Measurements from ENCODE around the gene LIN28B.
"Not testable (repeated sequence)": the region's sequence is repeated elsewhere in the genome, so short reads cannot be mapped to it uniquely, and the experiment has no call there.

LIN28B gene

DNA sequence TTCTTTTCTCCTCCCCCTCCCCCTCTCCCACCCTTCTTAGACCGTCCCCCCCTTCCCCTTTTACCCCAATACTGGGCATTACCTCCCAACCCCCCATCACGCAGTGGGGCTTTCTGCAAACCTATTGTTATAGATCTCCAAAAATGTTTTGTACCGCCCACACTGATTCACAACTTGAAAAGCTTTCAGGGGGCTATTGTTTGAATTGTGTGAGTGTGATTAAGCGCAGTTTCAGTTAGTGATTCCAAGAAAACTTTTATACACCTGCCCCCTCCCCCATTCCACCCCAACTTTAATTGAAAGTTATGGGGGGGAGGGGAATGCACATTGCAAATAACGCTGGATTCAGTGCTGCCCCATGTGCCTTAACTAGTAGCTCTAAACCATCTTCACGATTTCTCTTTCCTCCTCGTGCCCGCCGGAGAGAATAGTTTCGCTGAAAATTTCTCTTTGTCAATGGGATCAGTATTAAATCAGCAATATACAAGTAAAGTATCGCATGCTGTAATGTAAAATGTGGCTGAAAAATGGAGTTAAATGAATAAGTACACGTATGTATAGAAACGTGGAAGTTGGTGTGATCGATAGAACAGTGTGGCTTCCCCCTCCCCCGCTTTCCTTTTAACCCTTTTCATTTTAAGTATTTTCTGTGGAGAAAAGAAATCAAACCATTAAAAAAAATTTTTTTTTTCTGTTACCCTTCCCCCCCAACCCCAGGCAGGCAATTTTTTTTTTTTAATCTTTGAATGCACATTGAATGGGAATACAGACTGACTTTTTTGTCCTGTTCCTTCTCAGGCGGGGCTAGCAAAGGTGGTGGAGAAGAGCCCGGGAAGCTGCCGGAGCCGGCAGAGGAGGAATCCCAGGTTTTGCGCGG, 632 bp downstream of the LIN28B start:
- DNase-seq = no peak

GRCh38 chr6:104958178-104959025, 1.5 kb downstream of the LIN28B start:
- DNase-seq = no peak

- DNase-seq = no peak
Measured at GRCh38 chr6:104959026-104959858, 2.3 kb downstream of the LIN28B start.

- DNase-seq = no peak
Measured at GRCh38 chr6:104969108-104969507, 12.2 kb downstream of the LIN28B start.

DNA sequence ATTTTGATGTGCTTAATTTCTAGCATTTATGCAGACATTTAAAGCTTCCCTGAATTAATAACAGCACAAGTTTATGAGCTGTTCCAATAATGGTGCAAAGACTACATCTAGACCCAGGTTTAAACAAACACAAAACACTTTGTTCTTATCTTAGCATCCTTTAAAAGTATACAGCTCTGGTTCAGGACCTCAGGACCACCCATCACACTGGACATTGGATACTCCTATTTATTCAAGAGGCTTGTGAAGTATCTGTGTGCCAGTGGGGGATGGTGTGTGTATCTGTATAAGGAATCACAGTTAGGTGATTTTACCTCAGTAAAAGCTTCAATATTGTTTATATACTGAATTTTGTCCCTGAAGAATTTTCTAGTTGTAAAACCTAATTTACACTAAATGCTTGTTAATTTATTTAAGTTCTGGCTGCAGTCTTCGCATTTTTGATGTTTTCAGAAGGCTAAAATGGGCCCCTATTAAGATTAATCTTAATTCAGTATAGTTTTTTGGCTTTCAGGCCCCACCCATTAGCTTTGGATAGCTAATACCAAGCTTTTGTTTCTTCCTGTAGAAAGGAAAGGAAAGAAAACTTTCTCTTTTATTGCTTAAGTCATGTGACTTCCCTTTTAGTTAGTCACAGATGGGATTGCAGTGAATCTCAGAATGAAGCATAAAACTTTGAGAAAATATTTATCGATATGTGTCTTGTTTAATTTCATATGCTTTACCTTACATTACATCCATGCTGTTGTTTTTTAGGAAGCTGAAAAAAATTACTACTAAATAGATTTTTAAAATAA, 13.1 kb downstream of the LIN28B start:
- no peak for DNase-seq

DNA sequence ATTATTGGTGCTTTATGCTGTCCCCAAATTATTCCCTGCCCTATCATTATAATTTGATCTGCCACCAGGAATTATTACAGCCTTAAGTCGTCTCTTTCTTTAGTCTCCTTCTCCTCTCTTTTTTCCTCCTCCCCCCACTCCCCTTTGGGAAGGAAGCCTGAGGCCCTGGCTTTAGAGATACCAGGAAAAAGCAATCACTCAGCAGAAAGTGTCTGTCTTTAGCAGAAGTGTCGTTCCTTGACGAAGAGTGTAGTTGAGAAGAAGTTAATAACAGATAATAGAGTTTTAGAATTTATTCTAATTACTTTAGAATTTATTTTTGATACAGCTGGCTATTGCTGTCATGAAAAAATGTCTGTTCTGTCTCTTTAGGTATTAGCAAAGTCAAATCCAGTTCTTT, 16.5 kb downstream of the LIN28B start:
- DNase-seq = no peak

- DNase-seq = no peak
Measured at GRCh38 chr6:104983296-104983695, 26.4 kb downstream of the LIN28B start.

- no peak for DNase-seq
Measured at GRCh38 chr6:104983776-104984175, 26.9 kb downstream of the LIN28B start.

DNA sequence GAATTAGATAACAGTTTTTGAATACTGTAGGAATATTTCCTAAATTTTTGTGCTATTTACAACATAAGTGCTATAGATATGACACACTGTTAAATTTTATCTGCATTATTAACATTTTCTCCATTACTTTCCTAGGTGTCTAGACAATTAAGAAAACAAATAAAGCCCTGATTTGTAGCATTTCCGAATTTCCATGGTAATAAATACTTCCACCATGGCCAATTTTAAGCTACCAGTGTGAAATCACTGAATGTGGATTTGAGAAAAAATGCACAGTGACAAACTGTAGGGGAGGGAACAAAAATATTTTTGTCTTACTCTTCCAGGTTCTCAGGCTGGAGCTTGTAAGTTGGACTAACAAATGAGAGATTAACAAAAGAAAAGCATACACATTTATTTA, 27.9 kb downstream of the LIN28B start:
- DNase-seq = no peak

GRCh38 chr6:104985875-104986274, 29.0 kb downstream of the LIN28B start:
- not testable (repeated sequence) for DNase-seq

GRCh38 chr6:104986625-104987024, 29.7 kb downstream of the LIN28B start:
- DNase-seq = no peak

DNA sequence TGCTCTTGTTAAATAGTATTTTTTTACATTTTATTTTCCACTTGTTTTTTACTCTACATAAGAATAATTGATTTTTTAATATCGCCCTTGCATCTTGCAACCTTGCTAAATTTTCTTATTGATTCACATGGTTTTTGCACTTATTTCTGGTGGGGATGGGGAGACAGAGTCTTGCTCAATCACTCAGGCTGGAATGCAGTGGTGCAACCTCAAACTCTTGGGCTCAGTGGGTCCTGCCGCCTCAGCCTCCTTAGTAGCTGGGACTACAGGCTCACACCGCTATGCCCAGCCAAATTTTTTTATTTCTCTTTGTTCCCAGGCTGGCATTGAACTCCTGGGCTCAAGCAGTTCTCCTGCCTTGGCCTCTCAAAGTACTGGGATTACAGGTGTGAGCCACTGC, 30.3 kb downstream of the LIN28B start:
- no peak for DNase-seq

GRCh38 chr6:104990085-104990484, 33.2 kb downstream of the LIN28B start:
- DNase-seq = no peak

DNA sequence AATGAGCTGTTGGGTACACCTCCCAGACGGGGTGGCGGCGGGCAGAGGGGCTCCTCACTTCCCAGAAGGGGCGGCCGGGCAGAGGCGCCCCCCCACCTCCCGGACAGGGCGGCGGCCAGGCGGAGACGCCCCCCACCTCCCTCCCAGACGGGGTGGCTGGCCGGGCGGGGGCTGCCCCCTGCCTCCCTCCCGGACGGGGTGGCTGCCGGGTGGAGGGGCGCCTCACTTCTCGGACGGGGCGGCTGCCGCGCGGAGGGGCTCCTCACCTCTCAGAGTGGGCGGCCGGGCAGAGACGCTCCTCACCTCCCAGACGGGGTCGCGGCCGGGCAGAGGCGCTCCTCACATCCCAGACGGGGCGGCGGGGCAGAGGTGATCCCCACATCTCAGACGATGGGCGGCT, 34.2 kb downstream of the LIN28B start:
- not testable (repeated sequence) for DNase-seq

GRCh38 chr6:104993576-104993975, 36.7 kb downstream of the LIN28B start:
- DNase-seq = not testable (repeated sequence)

DNA sequence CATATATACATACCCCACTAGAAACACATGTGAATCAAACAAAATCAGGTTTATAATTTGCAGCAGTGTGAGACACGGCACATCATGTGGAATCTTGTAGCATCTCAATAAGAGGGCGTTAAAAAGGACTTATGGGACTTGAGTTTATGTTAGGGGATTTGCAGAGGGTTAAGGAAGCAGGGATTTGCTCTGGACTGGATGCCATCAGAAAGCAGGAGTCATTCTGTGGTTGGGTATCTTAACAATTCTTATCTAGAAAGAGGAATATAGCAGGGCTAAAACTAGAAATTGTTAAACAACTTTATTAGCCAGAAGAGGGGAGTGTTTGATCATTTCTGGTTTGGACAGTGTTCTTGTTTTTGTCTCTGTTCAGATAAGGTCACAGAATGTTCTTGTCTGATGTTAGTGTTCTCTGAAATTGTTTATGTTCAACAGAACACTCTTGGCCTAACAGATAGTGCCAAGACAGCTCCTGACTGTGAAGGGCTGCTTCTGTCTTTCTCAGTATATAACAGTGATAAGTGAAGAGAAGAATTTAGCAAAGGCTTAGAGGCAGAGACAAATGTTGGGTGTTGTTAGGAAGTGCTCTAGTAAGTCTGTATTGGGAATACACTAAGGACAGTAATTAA, 39.2 kb downstream of the LIN28B start:
- no peak for DNase-seq

DNA sequence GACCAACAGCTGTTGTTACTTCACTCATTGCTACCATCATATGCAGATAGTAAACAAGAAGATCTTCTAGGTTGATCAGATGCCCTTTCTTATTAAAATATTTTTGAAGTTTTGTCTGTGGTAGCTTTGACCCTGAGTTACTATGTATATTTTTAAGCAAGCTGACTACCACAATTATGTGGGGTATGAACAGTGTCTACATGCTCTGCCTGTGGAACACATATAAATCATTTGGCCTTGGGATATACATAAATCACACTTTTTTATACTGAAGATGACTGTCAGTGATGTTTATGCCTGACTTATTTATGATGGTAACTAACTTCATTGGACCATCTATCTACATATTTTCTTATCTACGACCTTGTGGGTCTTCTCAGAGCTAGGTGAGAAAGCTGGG, 44.2 kb downstream of the LIN28B start:
- DNase-seq = no peak

DNA sequence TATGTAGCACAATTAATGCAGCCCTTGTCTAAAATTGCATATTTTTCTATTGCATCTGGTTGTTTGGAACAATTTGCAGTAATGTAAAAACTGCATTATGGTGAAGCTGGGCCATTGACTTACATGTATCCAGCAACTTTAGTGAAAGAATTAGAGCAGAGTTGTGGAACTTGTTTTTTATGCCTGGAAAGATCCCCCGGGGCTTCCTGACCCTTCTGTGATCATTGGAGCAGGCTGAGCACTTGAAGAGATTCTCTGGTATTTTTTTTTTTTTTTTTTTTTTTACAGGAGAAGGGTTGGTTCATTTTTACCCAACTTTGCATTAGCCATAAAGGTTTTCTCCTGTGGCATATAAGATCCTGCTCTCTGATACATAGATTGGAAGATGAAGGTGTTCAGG, 45.0 kb downstream of the LIN28B start:
- DNase-seq = no peak

GRCh38 chr6:105005451-105005850, 48.5 kb downstream of the LIN28B start:
- DNase-seq = no peak

- DNase-seq = not testable (repeated sequence)
Measured at GRCh38 chr6:105013459-105013858, 56.6 kb downstream of the LIN28B start.

DNA sequence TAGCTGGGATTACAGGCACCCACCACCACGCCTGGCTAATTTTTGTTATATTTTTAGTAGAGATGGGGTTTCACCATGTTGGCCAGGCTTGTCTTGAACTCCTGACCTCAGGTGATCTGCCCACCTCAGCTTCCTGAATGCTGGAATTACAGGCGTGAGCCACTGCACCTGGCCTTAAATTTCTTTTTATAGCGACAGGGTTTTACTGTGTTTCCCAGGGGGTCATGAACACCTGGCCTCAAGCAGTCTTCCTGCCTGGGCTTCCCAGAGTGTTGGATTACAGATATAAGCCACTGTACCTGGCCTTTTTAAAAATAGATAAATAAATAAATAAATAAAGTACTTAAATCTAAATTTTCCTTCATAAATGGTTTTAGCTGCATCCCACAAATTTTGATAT, 57.5 kb downstream of the LIN28B start:
- DNase-seq = no peak

DNA sequence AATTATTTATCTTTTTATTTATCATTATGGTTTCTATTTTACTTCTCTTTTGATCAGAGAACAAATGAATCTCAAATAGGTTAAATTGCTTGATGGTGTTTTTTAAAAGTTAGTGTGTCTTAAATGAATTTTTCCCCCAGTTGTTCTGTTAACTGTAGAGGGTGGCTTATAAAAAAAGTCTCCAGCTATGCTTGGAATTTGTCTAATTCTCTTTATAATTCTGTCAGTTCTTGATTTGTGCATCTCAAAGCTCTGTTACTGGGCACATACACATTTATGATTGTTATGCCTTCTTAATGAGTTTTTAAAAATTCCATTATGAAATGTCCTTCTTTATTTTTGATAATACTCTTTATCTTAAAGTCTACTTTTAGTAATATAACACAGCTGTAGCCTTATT, 58.0 kb downstream of the LIN28B start:
- no peak for DNase-seq
